NCI-H2081 (cell line): ENCODE results near the gene SHISAL1.
"Not testable (repeated sequence)": the region's sequence is repeated elsewhere in the genome, so short reads cannot be mapped to it uniquely, and the experiment has no call there.

Experiments
- DNase-seq, 2 experiments: peaks; one replicate each; lab custom pipeline; 2025; lab: John Stamatoyannopoulos, UW

SHISAL1 gene

DNA sequence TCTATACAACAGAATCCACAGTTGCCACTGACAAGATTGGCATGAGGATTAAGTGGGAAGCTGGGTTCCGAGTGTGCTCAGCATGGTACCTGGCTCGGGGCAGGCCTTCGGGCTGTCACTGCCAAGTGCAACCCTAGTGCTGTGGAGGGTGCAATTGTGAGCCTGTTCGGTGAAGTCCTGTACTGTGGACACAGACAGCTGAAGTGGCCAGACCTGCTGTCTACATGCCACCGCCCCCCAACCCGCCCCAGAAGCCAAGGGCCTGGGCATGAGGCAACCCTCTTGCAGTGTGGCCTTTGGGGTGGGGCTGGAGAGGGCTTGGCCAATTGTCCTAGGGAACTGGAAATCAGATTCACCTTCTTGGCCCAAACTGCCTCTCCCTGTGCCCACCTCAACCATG, 15.6 kb upstream of the SHISAL1 start:
- no peak for DNase-seq

DNA sequence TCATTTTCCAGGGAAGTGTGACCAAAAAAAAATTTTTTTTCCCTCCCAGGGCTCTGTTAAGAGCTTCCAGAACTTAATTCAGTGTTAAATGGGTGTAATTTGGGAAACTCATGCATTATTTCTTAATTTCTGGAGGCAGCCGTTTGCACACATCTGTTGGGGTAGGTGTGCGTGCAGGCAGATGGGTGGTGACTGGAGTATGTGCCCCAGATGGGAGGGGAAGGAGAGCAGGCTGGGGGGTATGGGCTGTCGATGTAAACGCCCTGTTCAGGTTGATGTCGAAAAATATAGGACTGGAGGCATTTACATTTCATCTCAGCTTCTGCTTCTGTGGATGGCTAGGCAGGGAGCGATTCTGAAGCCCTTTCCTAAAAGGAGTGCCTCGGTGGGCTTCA, 13.7 kb upstream of the SHISAL1 start:
- no peak for DNase-seq

GRCh38 chr22:44325718-44326490, 13.2 kb upstream of the SHISAL1 start:
- DNase-seq: peak in 1 of 2 experiments; percentile 16

DNA sequence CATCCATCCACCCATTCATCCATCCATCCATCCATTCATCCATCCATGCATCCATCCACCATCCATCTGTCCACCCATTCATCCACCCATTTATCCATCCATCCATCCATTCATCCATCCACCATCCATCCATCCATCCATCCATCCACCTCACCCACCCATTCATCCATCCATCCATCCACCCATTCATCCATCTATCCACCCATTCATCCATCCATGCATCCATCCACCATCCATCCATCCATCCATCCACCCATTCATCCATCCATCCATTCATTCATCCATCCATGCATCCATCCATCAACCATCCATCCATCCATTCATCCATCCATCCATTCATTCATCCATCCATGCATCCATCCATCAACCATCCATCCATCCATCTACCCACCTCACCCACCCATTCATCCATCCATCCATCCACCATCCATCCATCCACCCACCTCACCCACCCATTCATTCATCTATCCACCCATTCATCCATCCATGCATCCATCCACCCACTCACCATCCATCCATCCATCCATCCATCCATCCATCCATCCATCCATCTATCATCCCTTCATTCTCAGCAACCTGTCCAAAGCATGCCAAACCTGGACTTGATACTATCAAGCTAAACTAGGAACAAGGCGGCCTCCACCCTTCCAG, 10.5 kb upstream of the SHISAL1 start:
- DNase-seq: not testable (repeated sequence)

DNA sequence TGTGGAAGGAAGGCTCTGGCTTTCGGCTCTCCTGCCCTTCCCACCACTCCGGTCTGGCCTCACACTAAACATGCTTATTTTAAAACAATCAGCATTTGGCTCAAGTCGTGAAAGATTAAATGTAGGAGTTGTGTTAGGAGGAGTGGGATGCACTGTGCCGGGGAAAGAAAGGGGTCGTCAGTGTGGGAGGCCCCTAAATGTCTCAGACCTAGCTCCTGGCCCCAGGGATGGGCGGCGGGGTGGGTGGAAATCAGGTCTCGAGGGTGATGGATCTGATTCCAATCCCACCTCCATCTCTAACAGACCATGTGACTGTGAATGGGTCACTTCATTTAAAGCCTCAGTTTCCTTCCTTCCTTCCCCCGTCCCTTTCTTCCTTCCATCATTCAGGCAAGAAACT, 6.9 kb upstream of the SHISAL1 start:
- no peak for DNase-seq

DNA sequence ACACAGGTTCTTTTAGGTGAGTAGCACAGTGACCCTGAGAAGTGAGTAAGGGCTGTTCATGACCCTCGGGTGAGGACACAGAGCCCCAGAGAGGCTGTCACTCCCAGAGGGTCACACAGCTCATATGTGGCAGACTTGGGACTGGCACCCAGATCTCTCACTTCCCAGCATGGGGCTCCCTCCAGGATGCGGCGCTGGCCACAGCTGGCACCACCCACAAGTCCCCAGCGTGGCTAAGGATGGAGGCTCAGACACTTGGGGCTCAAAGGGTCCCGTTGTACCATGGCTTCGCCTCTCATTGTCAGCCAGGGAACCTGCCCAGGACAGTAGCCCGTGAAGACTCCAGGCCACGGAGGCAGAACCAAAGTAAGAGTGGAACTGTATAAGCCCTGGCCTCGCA, 6.0 kb upstream of the SHISAL1 start:
- DNase-seq: no peak

DNA sequence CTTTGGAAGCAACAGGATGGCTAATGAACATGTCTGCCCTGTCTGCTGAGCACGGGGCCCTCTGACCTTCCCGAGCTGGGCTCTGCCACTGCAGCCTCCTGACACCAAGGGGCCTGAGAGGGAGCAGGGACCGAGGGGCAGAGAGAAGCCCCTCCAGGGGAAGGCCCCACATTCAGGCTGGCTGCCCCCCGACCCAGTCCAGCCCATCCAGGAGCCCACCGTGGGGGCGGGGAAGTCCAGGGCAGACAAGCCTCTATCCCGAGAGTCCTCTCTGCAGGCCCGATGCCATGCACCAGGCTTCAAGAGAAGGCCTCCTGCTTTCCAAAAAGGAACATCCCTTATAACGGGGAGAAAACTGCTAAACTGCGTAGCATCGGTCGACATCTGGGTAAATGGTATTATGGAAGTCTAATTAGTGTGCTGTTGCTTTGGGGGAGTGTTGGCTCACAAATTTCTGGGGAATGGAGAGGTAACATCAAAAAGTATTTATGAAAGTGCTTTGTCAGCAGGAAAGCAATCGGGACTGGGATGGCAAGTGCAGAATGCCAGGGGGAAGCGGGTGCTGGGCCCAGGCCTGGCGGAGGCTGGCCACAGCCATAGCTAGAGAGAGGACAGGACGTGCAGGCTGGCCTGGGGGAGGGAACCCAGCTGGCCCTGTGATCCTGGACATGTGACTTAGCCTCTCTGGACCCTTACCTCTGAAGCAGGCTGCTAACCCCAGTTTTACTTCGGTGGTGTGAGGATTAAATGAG, 5.3 kb upstream of the SHISAL1 start:
- no peak for DNase-seq

GRCh38 chr22:44317123-44317444, 4.3 kb upstream of the SHISAL1 start:
- no peak for DNase-seq

GRCh38 chr22:44316393-44317122, 3.8 kb upstream of the SHISAL1 start:
- DNase-seq: peak; percentile 50 to 71

DNA sequence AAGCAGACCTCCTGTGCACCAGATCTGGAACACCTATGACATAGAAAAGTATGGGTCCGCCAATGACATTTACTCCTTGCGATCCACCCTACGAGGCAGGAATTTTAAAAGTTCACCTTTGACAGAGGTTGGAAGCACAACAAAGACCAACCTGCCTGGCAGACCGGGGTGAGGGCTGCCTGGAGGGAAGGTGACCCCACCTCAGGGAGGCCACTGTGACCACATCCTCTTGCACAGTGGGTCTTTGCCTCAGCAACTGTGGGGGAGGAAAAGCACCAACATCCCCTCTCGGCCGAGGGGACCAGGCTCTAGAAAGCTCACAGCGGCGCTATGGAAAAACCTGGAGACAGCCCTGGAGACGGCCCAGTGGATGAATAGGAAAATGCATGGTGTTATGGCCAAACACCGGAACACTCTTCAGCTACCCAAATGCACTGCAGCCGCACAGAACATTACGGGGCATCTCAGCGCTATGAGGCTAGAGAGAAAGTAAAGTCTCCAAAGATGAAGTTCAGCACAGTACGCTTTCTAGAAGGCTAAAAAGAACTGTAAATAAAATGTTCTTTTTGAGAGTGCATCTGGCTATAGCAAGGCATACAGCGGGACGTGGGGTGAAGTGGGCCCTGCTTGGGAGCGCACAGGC, 1.8 kb upstream of the SHISAL1 start:
- no peak for DNase-seq

DNA sequence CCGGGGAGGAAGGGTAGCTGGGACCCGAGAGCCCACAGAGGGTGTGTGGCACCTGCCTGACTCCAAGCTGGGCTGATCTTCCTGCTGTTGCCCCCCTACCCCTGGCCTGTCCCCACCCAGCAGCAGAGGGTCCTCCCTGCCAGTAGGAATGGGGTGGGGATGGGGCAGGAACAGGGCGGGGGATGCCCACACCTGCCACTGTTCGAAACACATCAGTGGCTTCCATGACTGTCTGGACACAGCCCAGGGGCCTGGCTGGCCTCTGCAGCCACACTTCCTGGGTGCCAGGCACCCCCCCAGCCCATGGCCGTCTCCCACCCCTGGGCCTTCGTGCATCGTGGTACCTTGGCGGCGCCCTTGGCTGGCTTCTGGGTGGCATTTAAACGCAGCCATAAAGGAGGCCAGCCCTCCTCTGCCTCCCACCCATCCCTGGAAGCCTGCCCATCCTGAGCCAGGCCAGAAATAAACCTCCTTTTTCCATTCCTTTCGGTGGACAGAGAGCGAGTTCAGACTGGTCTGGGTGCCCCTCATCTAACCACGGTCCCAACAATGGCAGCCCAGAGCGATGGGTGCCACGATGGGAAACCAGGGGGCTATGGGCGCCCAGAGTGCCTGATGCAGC, 745 bp upstream of the SHISAL1 start:
- no peak for DNase-seq

GRCh38 chr22:44311855-44312170, 938 bp downstream of the SHISAL1 start:
- DNase-seq: no peak

DNA sequence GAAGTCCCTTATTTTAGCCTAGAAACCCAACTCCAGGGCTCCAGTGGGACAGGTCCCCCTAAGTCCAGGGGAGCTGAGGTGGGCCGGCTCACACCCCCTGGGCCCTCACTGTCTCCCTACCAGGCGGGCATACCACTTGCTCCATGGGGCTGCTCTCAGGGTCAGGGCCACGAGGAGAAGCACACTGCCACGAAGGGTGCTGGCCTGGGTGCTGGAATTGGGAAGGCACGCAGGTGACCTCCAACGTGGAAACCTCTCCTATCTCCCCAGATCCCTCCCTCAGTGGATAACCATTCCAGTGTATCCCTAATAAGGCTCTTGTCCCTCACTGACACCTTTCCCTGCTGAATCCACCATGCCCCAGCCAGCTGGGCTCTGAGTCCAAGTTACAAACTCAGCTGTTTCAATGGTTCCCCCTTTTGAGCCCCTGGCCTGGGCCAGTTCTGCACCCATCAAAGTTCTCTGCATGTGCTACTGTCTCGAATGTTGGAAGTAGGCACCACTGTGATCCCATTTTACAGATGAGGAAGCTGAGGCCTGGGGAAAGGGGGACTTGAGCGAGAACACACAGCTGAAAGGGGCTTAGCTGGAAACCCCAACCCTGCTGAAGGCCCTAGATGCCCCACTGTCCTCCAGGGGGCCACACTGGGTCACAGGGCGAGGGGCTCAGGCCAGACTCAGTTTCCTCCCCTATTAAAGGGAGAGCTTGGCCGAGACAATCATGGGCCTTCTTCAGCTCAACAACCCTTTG, 1.5 kb downstream of the SHISAL1 start:
- DNase-seq: no peak

DNA sequence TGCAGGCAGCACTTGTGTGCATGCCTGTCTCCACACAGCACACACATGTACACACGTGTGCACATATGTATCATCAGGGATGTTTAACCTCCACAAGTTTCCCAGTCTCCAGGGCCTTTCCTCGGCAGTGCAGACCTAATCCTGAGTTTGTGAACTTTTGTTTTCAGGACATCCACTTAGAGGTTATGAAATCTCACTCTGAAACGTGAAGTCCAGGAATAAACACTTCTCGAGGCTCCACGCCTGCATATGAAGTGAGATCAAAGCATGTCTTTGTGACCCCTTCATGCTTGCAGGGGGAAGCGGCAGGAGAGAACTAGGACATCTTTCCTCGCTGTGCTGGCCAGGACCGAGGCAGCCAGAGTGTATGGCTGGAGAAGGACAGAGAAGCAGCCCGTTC, 3.1 kb downstream of the SHISAL1 start:
- no peak for DNase-seq

GRCh38 chr22:44309137-44309536, 3.6 kb downstream of the SHISAL1 start:
- no peak for DNase-seq

- DNase-seq: no peak
Observed at GRCh38 chr22:44307509-44308169, 5.1 kb downstream of the SHISAL1 start.

DNA sequence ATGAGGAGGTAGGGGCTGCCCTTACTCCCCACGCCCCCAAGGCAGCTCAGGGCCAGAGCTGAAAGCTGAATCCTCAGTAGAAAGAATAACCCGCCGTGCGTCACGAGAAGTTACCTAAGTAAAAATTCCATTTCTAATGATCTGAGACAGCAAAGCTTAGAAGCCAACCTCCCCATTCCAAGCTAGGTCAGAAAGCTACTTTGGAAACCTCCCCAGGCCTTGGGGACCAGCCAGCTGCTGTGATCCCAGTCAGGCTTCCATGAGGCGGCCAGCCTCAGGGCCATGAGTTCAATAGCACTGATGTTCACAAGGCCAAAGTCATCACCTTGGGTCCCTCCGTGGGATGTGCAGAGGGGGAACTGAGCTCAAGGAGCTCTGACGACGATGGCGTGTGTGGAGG, 6.9 kb downstream of the SHISAL1 start:
- no peak for DNase-seq

DNA sequence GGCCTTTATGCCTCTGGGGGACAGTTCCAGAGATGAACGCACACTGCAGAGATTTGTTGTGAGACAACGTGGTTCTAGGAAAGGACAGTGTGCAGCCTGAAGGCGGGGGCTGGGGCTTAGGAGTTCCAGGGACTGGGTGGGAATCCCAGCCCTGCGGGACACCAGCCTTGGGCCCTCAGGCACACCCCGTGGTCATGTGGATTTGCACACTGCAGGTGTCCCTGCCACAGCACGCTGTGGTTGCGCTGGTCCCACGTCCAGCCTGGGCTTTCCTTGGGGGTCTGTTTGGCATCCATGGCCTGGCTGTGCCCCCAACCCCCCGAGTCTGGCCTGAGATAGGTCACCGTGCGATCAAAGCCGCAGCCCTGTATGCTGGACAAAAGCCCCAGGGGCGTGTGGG, 7.3 kb downstream of the SHISAL1 start:
- DNase-seq: no peak

GRCh38 chr22:44304911-44305310, 7.8 kb downstream of the SHISAL1 start:
- no peak for DNase-seq

- no peak for DNase-seq
Observed at GRCh38 chr22:44304354-44304753, 8.4 kb downstream of the SHISAL1 start.
